ENCODE data around the gene PBRM1. TPM values are rescaled to one million over a fixed set of nuclear protein-coding genes. Genes with fewer than 3 reads are reported as not detected.
A peak's percentile ranks its signal among the peaks of the same experiment; 100 is the strongest.

PBRM1 gene
- total RNA-seq, 1 donor from 2014 or later, result 107 TPM

- DNase-seq (ENCODE audit: low read depth, low spot score), result peak; percentile 37
- H3K27me3 Mint-ChIP-seq (ENCODE audit: low read depth), result peaks cover 2% of the 10 kb centered on the region
- H3K4me3 Mint-ChIP-seq, result peak overlapping the region; percentile 91
- no peaks in the 10 kb centered on the region for H3K9me3 Mint-ChIP-seq
- H3K36me3 Mint-ChIP-seq (ENCODE audit: low read depth), result peaks cover 7% of the 10 kb centered on the region
- H3K4me1 Mint-ChIP-seq, result peaks cover 45% of the 10 kb centered on the region
- H3K27ac Mint-ChIP-seq (ENCODE audit: unreplicated experiment), result no peak overlapping the region
- TF ChIP-seq CTCF (conservative IDR thresholded peaks at IDR 0.05), result no peak
These were observed 152.7 kb downstream of the PBRM1 start for GRCh38 chr3:52532838-52533622.

- H3K36me3 Mint-ChIP-seq (ENCODE audit: low read depth), result peaks cover 3% of the 10 kb centered on the region
- H3K4me1 Mint-ChIP-seq, result peaks cover 41% of the 10 kb centered on the region
- no peaks in the 10 kb centered on the region for H3K9me3 Mint-ChIP-seq
- peak; percentile 13 for DNase-seq (ENCODE audit: low read depth, low spot score)
- no peak for TF ChIP-seq CTCF (conservative IDR thresholded peaks at IDR 0.05)
- peak overlapping the region; percentile 91 for H3K4me3 Mint-ChIP-seq
- no peak overlapping the region for H3K27ac Mint-ChIP-seq (ENCODE audit: unreplicated experiment)
- peaks cover 2% of the 10 kb centered on the region for H3K27me3 Mint-ChIP-seq (ENCODE audit: low read depth)
These were observed 153.2 kb downstream of the PBRM1 start for GRCh38 chr3:52532517-52532837.

- Mint-ChIP-seq H3K4me1 (peaks cover 41% of the 10 kb centered on the region), H3K27ac (ENCODE audit: unreplicated experiment) (peak overlapping the region; percentile 27), H3K27me3 (ENCODE audit: low read depth) (peaks cover 2% of the 10 kb centered on the region), H3K9me3 (no peaks in the 10 kb centered on the region), H3K36me3 (ENCODE audit: low read depth) (peaks cover 3% of the 10 kb centered on the region), H3K4me3 (peak overlapping the region; percentile 91)
- no peak for TF ChIP-seq CTCF (conservative IDR thresholded peaks at IDR 0.05)
- no peak for DNase-seq (ENCODE audit: low read depth, low spot score)
These were observed 153.7 kb downstream of the PBRM1 start for GRCh38 chr3:52531860-52532516.

- Mint-ChIP-seq H3K27me3 (ENCODE audit: low read depth) (no peaks in the 10 kb centered on the region), H3K4me3 (peak overlapping the region; percentile 91), H3K27ac (ENCODE audit: unreplicated experiment) (no peak overlapping the region), H3K4me1 (peaks cover 41% of the 10 kb centered on the region), H3K9me3 (no peaks in the 10 kb centered on the region), H3K36me3 (ENCODE audit: low read depth) (peaks cover 6% of the 10 kb centered on the region)
- no peak for DNase-seq (ENCODE audit: low read depth, low spot score)
- no peak for TF ChIP-seq CTCF (conservative IDR thresholded peaks at IDR 0.05)
These were observed 154.5 kb downstream of the PBRM1 start for GRCh38 chr3:52530918-52531826.
